ENCODE results near the gene C3orf70. TPM values are rescaled to one million over a fixed set of nuclear protein-coding genes. Genes with fewer than 3 reads are reported as not detected.

Gene C3orf70
- total and polyA plus RNA-seq, 2 of the 8 experiments (the other 6 are each of a cell fraction or from before 2014, with no cell fraction given), result 1.7 to 2.0 TPM

DNA sequence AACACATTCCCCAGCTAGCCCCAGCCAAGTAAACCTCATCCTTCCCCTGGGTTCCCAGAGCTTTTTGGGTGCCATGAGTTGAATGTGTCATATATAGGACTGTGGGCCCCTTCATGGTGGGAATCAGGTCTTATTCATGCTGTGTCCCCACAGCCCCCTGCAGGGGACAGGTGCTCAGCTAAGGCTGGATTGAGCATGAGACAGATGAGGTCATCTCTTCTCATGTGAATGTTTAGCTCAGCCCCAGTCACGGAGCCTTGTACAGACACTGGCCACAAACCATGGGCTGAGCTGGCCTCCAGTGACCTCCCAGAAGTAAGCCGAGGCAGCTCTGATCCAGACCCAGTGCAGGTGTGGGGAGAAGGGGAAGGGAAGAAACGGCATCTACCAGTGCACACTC is 70.7 kb downstream of the C3orf70 start (continued):
- TF ChIP-seq, protein P1, sequence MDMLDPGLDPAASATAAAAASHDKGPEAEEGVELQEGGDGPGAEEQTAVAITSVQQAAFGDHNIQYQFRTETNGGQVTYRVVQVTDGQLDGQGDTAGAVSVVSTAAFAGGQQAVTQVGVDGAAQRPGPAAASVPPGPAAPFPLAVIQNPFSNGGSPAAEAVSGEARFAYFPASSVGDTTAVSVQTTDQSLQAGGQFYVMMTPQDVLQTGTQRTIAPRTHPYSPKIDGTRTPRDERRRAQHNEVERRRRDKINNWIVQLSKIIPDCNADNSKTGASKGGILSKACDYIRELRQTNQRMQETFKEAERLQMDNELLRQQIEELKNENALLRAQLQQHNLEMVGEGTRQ (IDR thresholded peaks at IDR 0.05; ENCODE audit: low read length), result no peak
- TF ChIP-seq ATF3 (IDR thresholded peaks at IDR 0.05; ENCODE audit: insufficient read depth, low read depth, low read length) (no peak), GABPA (IDR thresholded peaks at IDR 0.05; ENCODE audit: borderline replicate concordance, insufficient read depth, low read length) (no peak), SAP30 (IDR thresholded peaks at IDR 0.05; ENCODE audit: insufficient read depth, insufficient replicate concordance, low read length) (no peak), POLR2A (IDR thresholded peaks at IDR 0.05; ENCODE audit: control extremely low read depth in 1 of 2, low read depth in 2 of 2, low read length in 2 of 2) (no peak), SIX5 (IDR thresholded peaks at IDR 0.05; ENCODE audit: low read depth, low read length) (no peak), ASH2L (IDR thresholded peaks at IDR 0.05; ENCODE audit: low read length) (no peak), NANOG (IDR thresholded peaks at IDR 0.05; ENCODE audit: insufficient read depth, low read depth, low read length, poor library complexity, severe bottlenecking) (no peak), RAD21 (IDR thresholded peaks at IDR 0.05 in 1 of 2, conservative IDR thresholded peaks at IDR 0.05 in 1 of 2; ENCODE audit: low read depth in 2 of 2, low read length in 2 of 2) (no peak)
